Breast epithelium (tissue), 4 donors: ENCODE data around the gene SETD4. TPM values are rescaled to one million over a fixed set of nuclear protein-coding genes. Genes with fewer than 3 reads are reported as not detected.

Experiments
- DNase-seq, 2 donors: peaks; one replicate each; pipeline ENCODE4 v3.0.0-alpha.2; 2019; ENCODE audit warnings: low spot score in 2 of 2
- H3K27ac ChIP-seq, 2 donors: fragments of 200-600 bp; sonication (generic) in 1 of 2; one replicate each; pipeline ENCODE4 v1.5.1; 2016 to 2019; ENCODE audit warnings: mild to moderate bottlenecking in 1 of 2
- H3K27me3 ChIP-seq, 2 donors: fragments of 200-600 bp; sonication (generic) in 1 of 2; one replicate each; pipeline versions ENCODE4 v1.5.1 to v1.6.0; 2017 to 2019; ENCODE audit warnings: control low read depth in 1 of 2, mild to moderate bottlenecking in 1 of 2
- H3K36me3 ChIP-seq: fragments of 200-600 bp; one replicate; pipeline ENCODE4 v1.5.1; 2019
- H3K4me1 ChIP-seq, 2 donors: fragments of 200-600 bp; sonication (generic); one replicate each; pipeline ENCODE4 v1.5.1; 2016 to 2019; ENCODE audit warnings: control low read depth in 1 of 2
- H3K4me3 ChIP-seq, 3 donors: fragments of 200-600 bp; sonication (generic); 1 replicate in 2 of 3; 2 replicates in 1 of 3; pipeline ENCODE4 v1.5.1; 2016 to 2019; ENCODE audit warnings: mild to moderate bottlenecking in 3 of 3, moderate library complexity in 2 of 3
- H3K9me3 ChIP-seq, 2 donors: fragments of 200-600 bp; sonication (generic) in 1 of 2; one replicate each; pipeline ENCODE4 v1.5.1; 2016 to 2019; ENCODE audit warnings: control low read depth in 1 of 2
- POLR2A ChIP-seq: fragments of 450-650 bp; IDR thresholded peaks from one replicate; pipeline ENCODE4 v1.6.1; 2016; ENCODE audit warnings: antibody characterized with exemption, mild to moderate bottlenecking, moderate library complexity
- POLR2AphosphoS5 ChIP-seq, 3 donors: sonication (generic); formaldehyde crosslinking; IDR thresholded peaks; one replicate each; pipeline ENCODE4 v1.6.1; 2017; ENCODE audit warnings: antibody characterized with exemption in 3 of 3
- intact Hi-C: fragments of 100-400 bp; cut with DNase I; formaldehyde crosslinking; loops from one replicate; pipeline ENCODE4 v1.15.1; 2023; ENCODE audit warnings: low total_unique reads
- total RNA-seq, 3 donors: library from RNA; depleted of rRNA; stranded (reverse); fragments of >200 nt; gene quantifications; one replicate each; pipeline ENCODE4 v1.1.0, GENCODE V29; 2016
- TF ChIP-seq, protein P1 (sequence below), 3 donors: fragments of 450-650 bp; IDR thresholded peaks; one replicate each; pipeline ENCODE4 v1.5.1; 2016 to 2017; ENCODE audit warnings: antibody characterized with exemption in 3 of 3, mild to moderate bottlenecking in 3 of 3, moderate library complexity in 3 of 3

SETD4 gene
- total RNA-seq, 3 donors from 2014 or later, result 14.2 to 34.1 (median 25.6) TPM

DNA sequence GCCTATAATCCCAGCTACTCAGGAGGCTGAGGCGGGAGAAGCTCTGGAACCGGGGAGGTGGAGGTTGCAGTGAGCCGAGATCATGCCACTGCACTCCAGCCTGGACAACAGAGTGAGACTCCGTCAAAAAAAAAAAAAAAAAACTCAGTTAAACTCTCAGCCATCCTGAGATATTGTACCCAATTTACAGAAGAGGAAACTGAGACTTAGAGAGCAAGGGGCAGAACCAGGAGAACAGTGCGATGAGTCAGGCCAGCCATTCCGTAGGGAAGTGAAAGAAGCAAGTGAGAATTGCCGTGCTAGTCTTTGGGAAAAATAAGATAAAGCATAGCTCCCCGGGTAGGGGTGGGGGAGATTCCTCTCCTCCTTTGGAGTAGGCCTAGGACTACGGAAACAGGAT lies 69.7 kb downstream of the SETD4 start:
- intact Hi-C loops, result no loop called here
- TF ChIP-seq, protein P1, sequence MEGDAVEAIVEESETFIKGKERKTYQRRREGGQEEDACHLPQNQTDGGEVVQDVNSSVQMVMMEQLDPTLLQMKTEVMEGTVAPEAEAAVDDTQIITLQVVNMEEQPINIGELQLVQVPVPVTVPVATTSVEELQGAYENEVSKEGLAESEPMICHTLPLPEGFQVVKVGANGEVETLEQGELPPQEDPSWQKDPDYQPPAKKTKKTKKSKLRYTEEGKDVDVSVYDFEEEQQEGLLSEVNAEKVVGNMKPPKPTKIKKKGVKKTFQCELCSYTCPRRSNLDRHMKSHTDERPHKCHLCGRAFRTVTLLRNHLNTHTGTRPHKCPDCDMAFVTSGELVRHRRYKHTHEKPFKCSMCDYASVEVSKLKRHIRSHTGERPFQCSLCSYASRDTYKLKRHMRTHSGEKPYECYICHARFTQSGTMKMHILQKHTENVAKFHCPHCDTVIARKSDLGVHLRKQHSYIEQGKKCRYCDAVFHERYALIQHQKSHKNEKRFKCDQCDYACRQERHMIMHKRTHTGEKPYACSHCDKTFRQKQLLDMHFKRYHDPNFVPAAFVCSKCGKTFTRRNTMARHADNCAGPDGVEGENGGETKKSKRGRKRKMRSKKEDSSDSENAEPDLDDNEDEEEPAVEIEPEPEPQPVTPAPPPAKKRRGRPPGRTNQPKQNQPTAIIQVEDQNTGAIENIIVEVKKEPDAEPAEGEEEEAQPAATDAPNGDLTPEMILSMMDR (IDR thresholded peaks at IDR 0.05), result no peak
- TF ChIP-seq POLR2A, result no peak
- TF ChIP-seq POLR2AphosphoS5 (IDR thresholded peaks at IDR 0.05), result no peak
- H3K27me3 ChIP-seq, result no peaks in the 10 kb centered on the region
- DNase-seq, result no peak
- no peaks in the 10 kb centered on the region for H3K36me3 ChIP-seq
- H3K4me3 ChIP-seq, result no peak overlapping the region
- H3K9me3 ChIP-seq, result no peaks in the 10 kb centered on the region
- H3K27ac ChIP-seq, result no peak overlapping the region
- no peaks in the 10 kb centered on the region for H3K4me1 ChIP-seq

DNA sequence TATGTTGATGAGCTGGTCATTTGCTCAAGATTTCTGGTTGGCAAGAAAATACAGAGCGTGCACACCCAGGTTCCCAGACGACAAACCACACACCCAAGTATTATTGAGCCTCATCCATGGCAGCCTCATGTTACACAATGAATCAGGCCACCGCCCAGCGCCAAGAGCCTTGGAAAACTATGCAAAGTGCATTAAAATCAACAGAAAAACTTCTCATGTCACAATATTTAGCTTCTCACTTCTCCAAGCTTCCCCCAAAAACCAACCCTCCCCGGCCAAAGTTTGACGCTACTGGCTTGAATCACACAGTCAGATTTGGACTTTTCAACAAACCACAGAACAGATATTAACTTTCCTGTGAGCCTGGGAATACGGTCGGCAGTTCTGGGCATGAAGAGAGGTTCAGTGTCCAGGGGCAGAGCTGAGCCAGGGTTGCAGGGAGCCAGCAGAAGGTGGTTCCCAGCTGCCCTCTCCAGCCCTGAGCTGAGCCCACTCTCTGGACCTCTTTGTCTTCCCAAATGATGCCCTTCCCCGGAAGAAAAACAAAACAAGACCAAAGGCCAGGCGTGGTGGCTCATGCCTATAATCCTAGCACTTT lies 71.1 kb downstream of the SETD4 start:
- Histone ChIP-seq H3K4me3 (no peak overlapping the region), H3K9me3 (no peaks in the 10 kb centered on the region), H3K4me1 (no peaks in the 10 kb centered on the region), H3K27me3 (no peaks in the 10 kb centered on the region), H3K36me3 (no peaks in the 10 kb centered on the region), H3K27ac (peak overlapping the region; percentile 16 to 29)
- no peak for DNase-seq
- intact Hi-C loops, result loop anchor here (5.0 kb wide), 1 partner anchor 702 kb away; no protein-coding TSS in a partner anchor
- TF ChIP-seq, protein P1 (IDR thresholded peaks at IDR 0.05), result no peak
- no peak for TF ChIP-seq POLR2AphosphoS5 (IDR thresholded peaks at IDR 0.05)
- no peak for TF ChIP-seq POLR2A

DNA sequence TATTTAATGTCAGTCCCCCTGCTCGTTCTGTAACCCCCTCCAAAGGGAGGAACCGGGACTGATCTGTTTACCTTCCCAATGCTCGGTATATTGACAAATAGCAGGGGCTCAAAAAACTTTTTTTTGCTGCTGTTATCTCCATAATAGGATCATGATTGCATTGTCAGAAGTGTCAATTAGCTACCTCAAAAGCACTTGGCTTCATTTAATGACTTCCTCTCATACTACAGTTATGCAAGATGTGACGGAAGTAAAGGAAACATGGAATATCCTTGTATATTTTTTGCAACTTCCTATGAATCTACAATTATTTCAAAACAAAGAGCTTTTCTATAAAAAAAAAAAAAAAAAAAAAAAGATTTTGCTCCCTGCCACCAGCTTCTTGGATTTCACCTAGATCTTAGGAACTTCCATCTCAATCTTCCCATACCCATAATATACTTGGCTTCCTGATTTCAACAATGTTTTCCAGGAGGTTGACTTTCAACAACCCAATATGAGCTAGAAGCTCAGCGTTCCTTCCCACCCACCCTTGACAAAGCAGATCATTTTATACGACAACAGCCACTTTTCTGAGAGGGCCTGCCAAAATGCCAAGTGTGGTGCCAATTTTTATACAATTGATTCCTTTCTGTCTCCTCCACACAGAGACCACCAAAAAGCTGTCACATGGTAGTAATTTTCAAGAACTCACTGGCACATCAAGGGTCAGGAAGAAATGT lies 71.7 kb downstream of the SETD4 start:
- H3K4me3 ChIP-seq, result no peak overlapping the region
- no peaks in the 10 kb centered on the region for H3K9me3 ChIP-seq
- H3K27me3 ChIP-seq, result no peaks in the 10 kb centered on the region
- peak overlapping the region; percentile 16 to 29 for H3K27ac ChIP-seq
- H3K36me3 ChIP-seq, result no peaks in the 10 kb centered on the region
- H3K4me1 ChIP-seq, result no peaks in the 10 kb centered on the region
- TF ChIP-seq POLR2A (no peak), POLR2AphosphoS5 (IDR thresholded peaks at IDR 0.05) (no peak)
- TF ChIP-seq, protein P1 (IDR thresholded peaks at IDR 0.05), result no peak
- intact Hi-C loops, result loop anchor here (5.0 kb wide), 1 partner anchor 701 kb away; no protein-coding TSS in a partner anchor
- DNase-seq, result no peak

DNA sequence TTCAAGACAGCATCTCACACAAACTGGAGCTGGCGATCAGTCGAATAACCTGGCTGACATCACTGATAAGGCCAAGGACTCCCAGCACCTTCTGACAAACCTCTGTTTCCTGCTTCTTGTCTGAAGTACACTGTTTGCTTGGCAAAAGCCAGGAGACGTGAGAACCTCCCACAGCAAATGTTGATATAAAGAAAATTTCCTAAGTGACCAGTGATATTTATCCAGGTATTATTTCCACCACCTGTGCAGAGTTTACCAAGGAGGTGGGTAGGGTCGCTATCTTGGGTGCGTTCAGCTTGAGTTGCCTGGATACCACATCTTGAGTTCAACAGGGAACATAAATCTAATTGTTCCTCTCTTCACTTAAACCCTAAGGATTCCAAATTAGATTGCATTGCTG lies 72.9 kb downstream of the SETD4 start:
- no peak for TF ChIP-seq POLR2A
- TF ChIP-seq, protein P1 (IDR thresholded peaks at IDR 0.05), result no peak
- TF ChIP-seq POLR2AphosphoS5 (IDR thresholded peaks at IDR 0.05), result no peak
- DNase-seq, result no peak
- Histone ChIP-seq H3K4me3 (no peak overlapping the region), H3K4me1 (no peaks in the 10 kb centered on the region), H3K9me3 (no peaks in the 10 kb centered on the region), H3K36me3 (no peaks in the 10 kb centered on the region), H3K27me3 (no peaks in the 10 kb centered on the region), H3K27ac (no peak overlapping the region)
- intact Hi-C loops, result loop anchor here (5.0 kb wide), 1 partner anchor 700 kb away; no protein-coding TSS in a partner anchor
